GM04504 (cell line): ENCODE results near the gene WDR41.
A peak's percentile ranks its signal among the peaks of the same experiment; 100 is the strongest.

Source experiments
- DNase-seq: peaks from one replicate; pipeline ENCODE4 v3.0.0-alpha.2; 2012; ENCODE audit warnings: low read depth

WDR41 gene

DNA sequence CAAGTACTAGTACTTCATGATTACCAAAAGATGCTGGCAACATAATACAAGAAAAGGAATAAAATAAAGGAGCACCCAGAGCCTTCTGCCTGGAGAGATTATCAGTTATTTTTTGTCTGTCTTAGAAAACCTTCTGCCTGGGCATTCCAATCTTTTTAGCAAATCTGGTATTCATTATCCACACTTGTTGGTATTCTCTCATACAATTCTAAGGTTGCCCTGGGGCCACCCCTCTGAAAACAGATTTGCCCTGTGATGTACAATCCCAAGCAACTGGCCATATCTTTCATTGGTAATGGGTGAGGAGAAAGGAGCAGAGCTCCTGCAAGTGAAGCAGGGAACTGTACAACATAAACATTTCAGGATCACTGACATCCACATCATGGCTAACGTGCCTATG is 47.8 kb downstream of the WDR41 start:
- no peak for DNase-seq

- no peak for DNase-seq
Measured at GRCh38 chr5:77443670-77444069, 48.4 kb downstream of the WDR41 start.

- no peak for DNase-seq
Measured at GRCh38 chr5:77438071-77438470, 54.0 kb downstream of the WDR41 start.

GRCh38 chr5:77437194-77437593 is 54.9 kb downstream of the WDR41 start:
- no peak for DNase-seq

DNA sequence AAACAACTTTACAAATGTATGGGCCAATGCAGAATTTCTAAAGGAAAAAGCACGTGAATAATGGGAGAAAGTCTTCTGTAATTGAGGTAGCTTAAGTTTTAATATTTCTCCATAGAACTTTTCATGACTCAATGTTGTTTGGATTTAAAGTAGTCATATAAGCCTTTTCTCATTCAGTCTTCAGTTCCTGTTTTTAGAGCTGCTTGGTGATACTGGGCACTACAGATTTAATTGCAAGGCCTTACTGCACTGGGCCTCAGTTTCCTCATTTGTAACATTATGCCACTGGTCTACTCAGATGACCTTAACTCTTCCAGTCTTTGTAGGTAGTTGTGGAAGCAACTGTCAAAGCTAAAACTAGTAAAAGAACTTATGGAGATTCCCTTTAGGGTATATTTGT is 60.4 kb downstream of the WDR41 start:
- DNase-seq: no peak

GRCh38 chr5:77431286-77431685 is 60.8 kb downstream of the WDR41 start:
- no peak for DNase-seq

GRCh38 chr5:77430726-77431125 is 61.4 kb downstream of the WDR41 start:
- peak; percentile 69 for DNase-seq

GRCh38 chr5:77428526-77428925 is 63.6 kb downstream of the WDR41 start:
- DNase-seq: no peak

GRCh38 chr5:77427998-77428397 is 64.1 kb downstream of the WDR41 start:
- DNase-seq: no peak

- DNase-seq: peak; percentile 35
Measured at GRCh38 chr5:77426670-77427069, 65.4 kb downstream of the WDR41 start.

DNA sequence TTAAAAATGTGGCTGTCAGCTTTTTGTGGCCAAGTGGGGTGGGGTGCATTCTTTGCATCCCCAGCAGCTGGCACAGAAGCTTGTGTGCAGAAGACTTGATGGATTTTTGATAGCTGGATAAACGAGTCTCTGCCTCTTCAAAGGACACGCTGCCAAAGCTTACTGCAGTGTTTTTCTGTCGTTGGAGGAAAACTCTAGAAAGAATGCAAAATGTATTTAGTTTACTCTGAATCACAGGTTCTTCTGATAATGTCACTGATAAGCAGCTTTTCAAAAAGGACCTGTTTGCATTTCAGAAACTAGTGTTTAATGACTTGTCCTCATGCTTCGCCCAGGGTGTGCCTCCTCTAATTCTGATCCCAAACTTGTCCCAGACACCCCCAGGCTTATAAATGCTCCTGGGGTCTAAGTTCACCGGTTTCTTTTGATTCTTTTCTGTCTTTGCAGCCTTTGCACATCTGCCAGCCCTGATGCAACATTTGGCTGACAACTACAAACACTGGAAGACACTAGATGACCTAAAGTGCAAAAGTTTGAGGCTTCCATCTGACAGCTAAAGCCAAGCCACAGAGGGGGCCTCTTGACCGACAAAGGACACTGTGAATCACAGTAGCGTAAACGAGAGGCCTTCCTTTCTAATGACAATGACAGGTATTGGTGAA is 66.0 kb downstream of the WDR41 start:
- no peak for DNase-seq

- DNase-seq: no peak
Measured at GRCh38 chr5:77425420-77425819, 66.7 kb downstream of the WDR41 start.

DNA sequence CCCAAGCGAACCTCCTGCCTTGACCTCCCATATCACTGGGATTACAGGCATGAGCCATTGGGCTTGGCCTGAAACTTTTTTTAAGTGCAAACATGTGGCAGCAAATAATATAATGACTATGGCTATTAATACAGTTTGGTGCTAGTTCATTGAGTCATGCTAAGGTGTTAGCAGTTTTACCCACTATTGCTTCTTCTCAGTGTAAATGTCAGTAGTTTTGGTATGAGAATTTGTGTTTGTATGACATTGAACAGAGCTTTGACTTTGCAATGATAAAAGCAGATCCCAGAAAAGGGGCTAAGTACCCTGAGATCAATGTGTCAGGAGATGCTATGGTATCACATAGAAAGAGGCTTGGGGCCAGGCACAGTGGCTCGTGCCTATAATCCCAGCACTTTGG is 67.2 kb downstream of the WDR41 start:
- DNase-seq: no peak

DNA sequence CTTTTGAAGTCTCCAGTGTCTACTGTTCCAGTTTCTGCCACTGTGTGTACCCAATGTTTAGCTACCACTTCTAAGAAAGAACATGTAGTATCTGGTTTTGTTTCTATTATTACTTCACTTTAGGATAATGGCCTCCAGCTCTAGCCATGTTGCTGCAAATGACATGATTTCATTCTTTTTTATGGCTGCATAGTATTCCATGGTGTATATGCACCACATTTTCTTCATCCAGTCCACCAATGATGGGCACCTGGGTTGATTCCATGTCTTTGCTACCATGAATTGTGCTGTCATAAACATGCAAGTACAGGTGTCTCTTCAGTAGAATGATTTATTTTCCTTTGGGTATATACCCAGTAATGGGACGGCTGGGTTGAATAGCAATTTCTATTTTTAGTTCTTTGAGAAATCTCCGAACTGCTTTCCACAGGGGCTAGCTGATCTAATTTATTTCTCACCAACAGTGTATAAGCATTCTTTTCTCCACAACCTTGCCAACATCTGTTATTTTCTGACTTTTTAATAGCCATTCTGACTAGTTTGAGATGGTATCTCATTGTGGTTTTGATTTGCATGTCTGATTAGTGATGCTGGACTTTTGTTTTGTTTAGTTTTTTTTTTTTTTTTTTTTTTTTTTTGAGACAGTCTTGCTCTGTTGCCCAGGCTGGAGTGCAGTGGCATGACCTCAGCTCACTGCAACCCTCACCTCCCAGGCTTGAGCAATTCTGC is 68.9 kb downstream of the WDR41 start:
- DNase-seq: peak; percentile 81

GRCh38 chr5:77420940-77421339 is 71.2 kb downstream of the WDR41 start:
- DNase-seq: no peak

- no peak for DNase-seq
Measured at GRCh38 chr5:77419644-77420582, 72.2 kb downstream of the WDR41 start.

DNA sequence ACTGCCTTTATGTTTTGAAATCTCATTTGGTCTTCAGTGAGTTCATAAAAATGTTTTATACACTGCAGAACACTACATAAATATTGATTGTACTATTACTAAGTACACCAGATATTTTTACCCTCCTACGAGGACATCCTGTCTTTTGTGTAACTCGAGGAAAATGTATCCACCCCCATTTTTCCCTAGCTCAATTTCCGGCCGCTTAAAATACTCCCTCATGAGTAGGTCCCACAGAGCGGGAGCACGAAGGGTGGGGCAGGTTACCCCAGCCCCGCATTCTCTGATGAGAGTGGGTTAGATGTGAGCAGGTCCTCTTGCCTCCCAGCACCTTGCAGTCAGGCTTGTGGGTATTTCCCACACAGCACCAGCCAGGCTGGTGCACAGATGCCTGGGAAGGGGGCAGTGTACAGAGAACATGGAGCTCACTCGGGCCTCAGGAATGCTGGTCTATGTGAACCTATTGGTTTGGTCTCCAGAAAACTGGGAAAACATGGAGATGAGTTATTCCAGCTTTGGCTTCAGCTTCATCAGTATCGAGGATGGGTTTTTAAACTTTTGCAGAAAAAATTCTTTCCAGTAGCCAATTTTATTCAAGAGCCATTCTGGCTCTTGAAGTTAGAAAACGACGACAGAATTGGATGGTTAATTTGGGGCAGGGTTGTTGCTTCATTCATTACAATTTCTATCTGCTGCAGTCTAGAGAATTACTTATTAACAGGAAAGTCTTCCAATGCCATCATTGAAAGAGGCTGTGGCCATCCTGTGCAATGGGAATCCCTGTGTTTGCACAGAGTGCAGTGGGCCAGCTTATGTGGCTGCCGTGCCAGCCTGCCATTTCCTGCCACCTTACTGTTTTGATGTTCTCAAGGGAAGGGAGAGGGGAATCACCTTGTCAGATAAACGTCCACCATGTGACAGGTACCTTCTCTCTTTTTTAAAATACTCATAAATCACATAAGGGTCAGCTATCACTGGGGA is 73.2 kb downstream of the WDR41 start:
- DNase-seq: no peak

DNA sequence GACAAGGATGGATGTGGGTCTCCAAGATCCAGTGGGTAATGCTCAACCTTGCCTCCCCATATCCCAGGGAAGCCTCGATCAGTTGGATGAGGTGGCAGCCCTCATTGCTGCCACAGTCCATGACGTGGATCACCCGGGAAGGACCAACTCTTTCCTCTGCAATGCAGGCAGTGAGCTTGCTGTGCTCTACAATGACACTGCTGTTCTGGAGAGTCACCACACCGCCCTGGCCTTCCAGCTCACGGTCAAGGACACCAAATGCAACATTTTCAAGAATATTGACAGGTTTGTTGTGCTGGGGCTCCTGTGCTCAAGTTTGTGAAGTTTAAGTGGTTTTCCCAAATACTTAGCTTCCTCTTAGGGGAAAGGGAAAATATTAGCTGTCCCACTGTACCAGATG is 74.0 kb downstream of the WDR41 start:
- no peak for DNase-seq

- DNase-seq: no peak
Measured at GRCh38 chr5:77413049-77413448, 79.1 kb downstream of the WDR41 start.

DNA sequence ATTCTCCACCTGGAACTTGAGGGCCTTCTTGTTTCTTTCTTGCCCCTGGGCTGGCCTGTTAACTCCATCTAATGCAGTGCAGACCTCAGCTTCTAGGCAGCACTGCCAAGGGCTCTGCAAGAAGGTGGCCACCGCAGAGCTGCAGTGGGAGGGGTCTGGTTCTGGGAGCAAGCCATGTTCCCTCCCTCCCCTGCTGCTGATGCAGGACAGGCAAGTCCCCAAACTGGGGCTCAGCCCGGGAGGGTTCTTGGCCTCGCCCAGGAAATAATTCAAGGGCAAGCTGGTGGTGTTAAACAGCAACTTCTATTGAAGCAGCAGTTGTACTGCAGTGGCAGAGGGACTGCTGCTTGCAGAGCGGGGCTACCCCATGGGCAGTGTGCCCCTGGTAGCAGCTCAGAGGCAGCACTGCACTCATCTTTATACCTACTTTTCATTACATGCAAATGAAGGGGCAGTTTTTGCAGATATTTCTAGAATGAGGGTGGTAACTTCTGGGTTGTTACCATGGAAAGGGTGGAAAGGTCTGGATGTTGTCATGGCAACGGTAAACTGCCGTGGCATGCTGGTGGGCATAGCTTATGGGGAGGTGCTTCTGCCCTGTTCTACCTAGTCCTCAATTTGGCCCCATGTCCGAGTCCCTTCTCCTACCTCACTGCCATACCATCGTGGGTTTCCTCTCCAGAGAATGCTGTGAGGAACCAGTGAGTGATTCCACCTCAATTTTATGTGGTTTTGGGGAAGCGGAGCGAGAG is 82.1 kb downstream of the WDR41 start:
- no peak for DNase-seq

DNA sequence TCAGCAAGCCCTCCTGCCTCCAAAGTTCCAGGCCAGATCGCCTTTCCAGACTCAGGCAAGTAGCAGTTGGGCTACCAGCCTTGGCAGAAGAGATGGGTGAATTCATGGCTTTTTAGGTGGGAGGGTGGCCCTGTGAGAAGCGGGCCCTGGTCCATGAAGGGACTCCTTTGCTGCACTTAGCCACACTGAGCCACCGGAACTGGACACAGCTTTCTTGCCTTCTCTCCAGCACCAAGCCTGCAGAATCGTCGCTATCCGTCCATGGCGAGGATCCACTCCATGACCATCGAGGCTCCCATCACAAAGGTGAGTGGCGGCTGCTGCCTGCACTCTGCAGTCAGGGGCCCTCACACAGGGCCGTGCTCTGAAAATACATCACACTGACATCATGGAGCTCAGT is 85.0 kb downstream of the WDR41 start:
- no peak for DNase-seq
